SU-DHL-6 (cell line): Measurements from ENCODE around the gene LRRC39.

Source experiments
- EZH2phosphoT487 ChIP-seq: fragments of 200-600 bp; sonication (generic), shearing (Covaris generic); conservative IDR thresholded peaks from 2 replicates; pipeline ENCODE4 v1.6.1; 2018; ENCODE audit warnings: mild to moderate bottlenecking, antibody characterized with exemption, low read length, moderate library complexity, mixed read lengths
- TF ChIP-seq, protein P1 (sequence below): fragments of 200-600 bp; sonication (generic); IDR thresholded peaks from one replicate; pipeline ENCODE4 v1.5.1; 2017; ENCODE audit warnings: antibody characterized with exemption, mild to moderate bottlenecking, low read length, moderate library complexity; ENCODE audit not compliant: insufficient read depth, poor library complexity, severe bottlenecking

DNA sequence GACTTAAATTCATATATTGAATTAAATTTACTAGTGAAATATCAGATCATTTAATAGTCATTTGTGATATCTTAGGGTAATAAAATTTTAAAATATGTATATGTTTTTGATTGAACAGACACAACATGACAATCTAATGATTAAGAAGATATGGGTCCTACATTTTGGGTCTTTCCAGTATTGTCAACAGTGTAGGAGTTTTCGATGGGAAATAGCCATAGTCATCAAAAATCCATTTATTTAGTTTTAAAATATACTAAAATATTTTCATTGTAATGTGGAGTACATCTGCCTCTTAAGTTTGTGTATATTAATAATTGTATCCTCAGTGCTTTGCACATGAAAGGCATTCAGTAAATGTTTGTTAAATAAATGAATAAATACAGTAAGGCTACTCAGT, 31.1 kb downstream of the LRRC39 start:
- no peak for TF ChIP-seq EZH2phosphoT487
- TF ChIP-seq, protein P1, sequence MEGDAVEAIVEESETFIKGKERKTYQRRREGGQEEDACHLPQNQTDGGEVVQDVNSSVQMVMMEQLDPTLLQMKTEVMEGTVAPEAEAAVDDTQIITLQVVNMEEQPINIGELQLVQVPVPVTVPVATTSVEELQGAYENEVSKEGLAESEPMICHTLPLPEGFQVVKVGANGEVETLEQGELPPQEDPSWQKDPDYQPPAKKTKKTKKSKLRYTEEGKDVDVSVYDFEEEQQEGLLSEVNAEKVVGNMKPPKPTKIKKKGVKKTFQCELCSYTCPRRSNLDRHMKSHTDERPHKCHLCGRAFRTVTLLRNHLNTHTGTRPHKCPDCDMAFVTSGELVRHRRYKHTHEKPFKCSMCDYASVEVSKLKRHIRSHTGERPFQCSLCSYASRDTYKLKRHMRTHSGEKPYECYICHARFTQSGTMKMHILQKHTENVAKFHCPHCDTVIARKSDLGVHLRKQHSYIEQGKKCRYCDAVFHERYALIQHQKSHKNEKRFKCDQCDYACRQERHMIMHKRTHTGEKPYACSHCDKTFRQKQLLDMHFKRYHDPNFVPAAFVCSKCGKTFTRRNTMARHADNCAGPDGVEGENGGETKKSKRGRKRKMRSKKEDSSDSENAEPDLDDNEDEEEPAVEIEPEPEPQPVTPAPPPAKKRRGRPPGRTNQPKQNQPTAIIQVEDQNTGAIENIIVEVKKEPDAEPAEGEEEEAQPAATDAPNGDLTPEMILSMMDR, result no peak
